HCT116 (cell line): Measurements from ENCODE around the gene LRRC4C.

Experiments
- ATF3 ChIP-seq: IDR thresholded peaks from 2 replicates; pipeline ENCODE4 v1.6.1; 2012
- CTCF ChIP-seq, 3 experiments: fragments of 200-600 bp in 1 of 3; sonication (generic) in 1 of 3; IDR thresholded peaks in 2 of 3; conservative IDR thresholded peaks in 1 of 3; 2 replicates each; pipeline ENCODE4 v1.5.1; 2012 to 2017; ENCODE audit warnings: low read depth in 2 of 3, low read length in 2 of 3, antibody characterized with exemption in 1 of 3, borderline replicate concordance in 1 of 3, control low read depth in 1 of 3, mild to moderate bottlenecking in 1 of 3, mixed read lengths in 1 of 3, mixed run types in 1 of 3, moderate library complexity in 1 of 3; ENCODE audit not compliant: insufficient read depth in 1 of 3
- EZH2 ChIP-seq: fragments of 200-600 bp; sonication (generic); IDR thresholded peaks from 2 replicates; pipeline ENCODE4 v1.6.1; 2017; ENCODE audit warnings: antibody characterized with exemption, mixed run types
- POLR2A ChIP-seq: IDR thresholded peaks from 2 replicates; pipeline ENCODE4 v1.7.0; 2011; ENCODE audit warnings: borderline replicate concordance; ENCODE audit not compliant: insufficient read depth, insufficient read length; ENCODE audit errors: extremely low read depth
- POLR2AphosphoS5 ChIP-seq: IDR thresholded peaks from 2 replicates; pipeline ENCODE4 v1.6.1; 2011; ENCODE audit warnings: mild to moderate bottlenecking, low read depth, low read length, moderate library complexity
- REST ChIP-seq: IDR thresholded peaks from 2 replicates; pipeline ENCODE4 v1.6.1; 2012; ENCODE audit warnings: low read depth
- SIN3A ChIP-seq: IDR thresholded peaks from 2 replicates; pipeline ENCODE4 v1.6.1; 2012; ENCODE audit warnings: low read depth
- YY1 ChIP-seq: IDR thresholded peaks from 2 replicates; pipeline ENCODE4 v1.6.1; 2011; ENCODE audit warnings: low read length, low read depth, moderate library complexity, mild to moderate bottlenecking; ENCODE audit not compliant: insufficient replicate concordance; ENCODE audit errors: extremely low read depth
- ZFX ChIP-seq: fragments of 450-650 bp; IDR thresholded peaks from 2 replicates; pipeline ENCODE4 v1.6.1; 2017

GRCh38 chr11:40294349-40294735, 1165.1 kb downstream of the LRRC4C start:
- no peak for TF ChIP-seq CTCF (IDR thresholded peaks at IDR 0.05 in 2 of 3, conservative IDR thresholded peaks at IDR 0.05 in 1 of 3; ENCODE audit: borderline replicate concordance in 1 of 3, insufficient read depth in 1 of 3, low read depth in 2 of 3, low read length in 2 of 3)
- no peak for TF ChIP-seq EZH2
- no peak for TF ChIP-seq YY1
- TF ChIP-seq POLR2A: no peak
- TF ChIP-seq POLR2AphosphoS5: no peak
- TF ChIP-seq ATF3: no peak
- TF ChIP-seq REST: no peak
- TF ChIP-seq SIN3A: no peak
- no peak for TF ChIP-seq ZFX
